ENCODE results near the gene OR7G1. TPM values are rescaled to one million over a fixed set of nuclear protein-coding genes. Genes with fewer than 3 reads are reported as not detected.

Gene OR7G1
- total RNA-seq, 4 donors from 2014 or later: not detected

- intact Hi-C loops (cut with DNase I; ENCODE audit: low total_unique reads): no loop called here
- no peak for TF ChIP-seq POLR2A (IDR thresholded peaks at IDR 0.05)
- TF ChIP-seq, protein P1, sequence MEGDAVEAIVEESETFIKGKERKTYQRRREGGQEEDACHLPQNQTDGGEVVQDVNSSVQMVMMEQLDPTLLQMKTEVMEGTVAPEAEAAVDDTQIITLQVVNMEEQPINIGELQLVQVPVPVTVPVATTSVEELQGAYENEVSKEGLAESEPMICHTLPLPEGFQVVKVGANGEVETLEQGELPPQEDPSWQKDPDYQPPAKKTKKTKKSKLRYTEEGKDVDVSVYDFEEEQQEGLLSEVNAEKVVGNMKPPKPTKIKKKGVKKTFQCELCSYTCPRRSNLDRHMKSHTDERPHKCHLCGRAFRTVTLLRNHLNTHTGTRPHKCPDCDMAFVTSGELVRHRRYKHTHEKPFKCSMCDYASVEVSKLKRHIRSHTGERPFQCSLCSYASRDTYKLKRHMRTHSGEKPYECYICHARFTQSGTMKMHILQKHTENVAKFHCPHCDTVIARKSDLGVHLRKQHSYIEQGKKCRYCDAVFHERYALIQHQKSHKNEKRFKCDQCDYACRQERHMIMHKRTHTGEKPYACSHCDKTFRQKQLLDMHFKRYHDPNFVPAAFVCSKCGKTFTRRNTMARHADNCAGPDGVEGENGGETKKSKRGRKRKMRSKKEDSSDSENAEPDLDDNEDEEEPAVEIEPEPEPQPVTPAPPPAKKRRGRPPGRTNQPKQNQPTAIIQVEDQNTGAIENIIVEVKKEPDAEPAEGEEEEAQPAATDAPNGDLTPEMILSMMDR (IDR thresholded peaks at IDR 0.05): no peak
- H3K4me3 ChIP-seq (ENCODE audit: low read depth, poor library complexity, severe bottlenecking): no peak overlapping the region
- 61 to 63% methylated on average over 5 of the region's 5 CpGs for WGBS, 2 donors
- peak in 1 of 2 donors; percentile 25 for DNase-seq (ENCODE audit: low spot score in 2 of 2)
Measured at GRCh38 chr19:9116547-9116946, 984 bp upstream of the OR7G1 start.

- DNase-seq (ENCODE audit: low spot score in 2 of 2): no peak
- intact Hi-C loops (cut with DNase I; ENCODE audit: low total_unique reads): no loop called here
- WGBS, 2 donors: 44 to 61% methylated on average over 2 of the region's 2 CpGs
- H3K4me3 ChIP-seq (ENCODE audit: low read depth, poor library complexity, severe bottlenecking): no peak overlapping the region
- TF ChIP-seq POLR2A (IDR thresholded peaks at IDR 0.05): no peak
- TF ChIP-seq, protein P1 (IDR thresholded peaks at IDR 0.05): no peak
Measured at GRCh38 chr19:9109959-9110358, 5.6 kb downstream of the OR7G1 start.

- DNase-seq (ENCODE audit: low spot score in 2 of 2): no peak
- intact Hi-C loops (cut with DNase I; ENCODE audit: low total_unique reads): no loop called here
- 27 to 42% methylated on average over 8 of the region's 8 CpGs for WGBS, 2 donors
- H3K4me3 ChIP-seq (ENCODE audit: low read depth, poor library complexity, severe bottlenecking): no peak within 1 kb of the TSS
- TF ChIP-seq, protein P1 (IDR thresholded peaks at IDR 0.05): no peak
- TF ChIP-seq POLR2A (IDR thresholded peaks at IDR 0.05): no peak
Measured at GRCh38 chr19:9107375-9107774, 8.2 kb downstream of the OR7G1 start, which contains the start of gene OR7G2. TSS of gene OR7G2 (minus strand) at chr19:9107475. CDS start at chr19:9103243, 4,232 bp downstream.

DNA sequence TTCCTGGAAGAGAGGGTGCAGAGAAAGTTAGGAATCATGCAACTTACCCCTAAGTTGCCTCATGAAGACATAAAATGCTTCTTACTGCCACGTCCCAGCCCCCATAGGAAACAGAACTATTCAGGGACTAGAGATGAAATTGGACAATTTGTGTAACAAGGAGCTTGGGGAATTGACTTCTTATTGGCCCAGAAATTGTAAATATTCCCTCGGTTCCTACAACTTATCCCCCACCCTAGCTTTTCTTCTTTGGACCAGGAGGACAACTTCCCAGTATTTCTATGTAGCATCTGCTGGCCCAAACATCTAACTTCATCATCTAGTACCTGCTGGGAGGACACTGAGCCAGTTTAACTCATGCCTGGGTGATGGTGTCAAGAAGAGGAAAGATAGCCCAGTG is 28.8 kb downstream of the OR7G1 start, which contains the start of gene OR1M1:
Gene OR1M1 (plus strand): TSS at position 301 of the 400 bp plus-strand sequence. CDS start 6,184 bp downstream, outside the sequence.
- no peak for DNase-seq (ENCODE audit: low spot score in 2 of 2)
- intact Hi-C loops (cut with DNase I; ENCODE audit: low total_unique reads): loop anchor here (10.0 kb wide), 1 partner anchor 432 kb away; no protein-coding TSS in a partner anchor
- 51 to 64% methylated on average over 2 of the region's 2 CpGs for WGBS, 2 donors
- TF ChIP-seq POLR2A (IDR thresholded peaks at IDR 0.05): no peak
- TF ChIP-seq, protein P1 (IDR thresholded peaks at IDR 0.05): no peak
- H3K4me3 ChIP-seq (ENCODE audit: low read depth, poor library complexity, severe bottlenecking): no peak within 1 kb of the TSS

DNA sequence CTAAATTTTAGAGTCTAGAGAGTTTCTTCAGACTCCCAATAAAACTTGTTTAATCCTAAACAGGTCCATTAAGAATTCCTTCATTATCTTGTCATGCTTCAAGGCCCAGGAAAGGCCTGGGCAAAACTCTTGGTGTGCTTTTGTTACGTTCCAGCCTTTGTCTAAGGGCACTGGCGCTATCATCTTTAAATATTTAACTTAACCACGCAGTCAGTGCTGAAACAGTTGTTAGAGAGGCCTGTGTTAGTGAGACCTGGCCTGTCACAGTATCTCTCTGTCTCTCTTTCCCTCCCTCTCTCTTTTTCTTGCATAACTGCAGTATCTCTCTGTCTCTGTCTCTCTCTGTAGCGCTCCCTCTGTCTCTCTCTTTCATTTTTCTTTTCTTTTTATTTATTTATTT is 36.9 kb downstream of the OR7G1 start:
- DNase-seq (ENCODE audit: low spot score in 2 of 2): no peak
- intact Hi-C loops (cut with DNase I; ENCODE audit: low total_unique reads): no loop called here
- 80 to 89% methylated on average over 4 of the region's 4 CpGs for WGBS, 2 donors
- no peak for TF ChIP-seq POLR2A (IDR thresholded peaks at IDR 0.05)
- TF ChIP-seq, protein P1 (IDR thresholded peaks at IDR 0.05): no peak
- H3K4me3 ChIP-seq (ENCODE audit: low read depth, poor library complexity, severe bottlenecking): no peak overlapping the region

DNA sequence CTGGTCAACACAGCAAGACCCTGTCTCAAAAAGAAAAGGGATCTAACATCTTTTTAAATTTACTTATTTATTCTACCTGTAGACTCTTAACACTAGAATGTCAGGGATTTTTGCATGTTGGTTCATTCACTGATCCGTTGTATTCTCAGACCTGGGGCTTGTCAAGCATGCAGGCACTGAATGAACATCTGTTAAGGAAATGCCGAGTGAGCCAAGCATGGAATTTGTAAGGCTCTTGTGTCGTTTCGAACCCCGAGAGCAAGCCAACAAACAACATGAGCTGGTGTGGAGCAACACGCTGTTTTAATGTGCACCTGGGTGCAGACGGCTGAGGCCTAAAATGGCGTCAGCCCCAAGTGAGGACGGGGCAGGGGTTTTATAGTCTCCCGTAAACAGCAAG is 38.7 kb downstream of the OR7G1 start:
- no peak for TF ChIP-seq POLR2A (IDR thresholded peaks at IDR 0.05)
- 61 to 67% methylated on average over 10 of the region's 10 CpGs for WGBS, 2 donors
- DNase-seq (ENCODE audit: low spot score in 2 of 2): no peak
- intact Hi-C loops (cut with DNase I; ENCODE audit: low total_unique reads): no loop called here
- no peak overlapping the region for H3K4me3 ChIP-seq (ENCODE audit: low read depth, poor library complexity, severe bottlenecking)
